ENCODE data around the gene CENPE.

DNA sequence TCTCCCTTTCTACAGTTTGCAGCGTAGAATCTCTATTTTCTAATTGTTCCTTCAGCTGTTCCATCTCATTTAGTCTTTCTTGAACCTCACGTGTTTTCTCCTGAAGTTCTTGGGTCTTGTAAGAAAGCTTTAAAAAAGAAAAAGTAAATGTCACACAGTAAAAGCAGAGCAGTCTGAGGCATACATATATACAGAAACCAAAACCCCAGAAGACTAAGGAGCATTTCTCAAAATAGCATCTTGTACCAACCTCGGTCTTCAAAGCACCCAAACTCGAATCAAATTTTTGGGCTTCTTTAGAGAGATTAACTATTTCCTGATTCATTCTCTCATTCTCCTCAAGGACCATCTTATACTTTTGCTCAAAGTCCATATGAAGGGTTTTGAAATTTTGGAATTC lies 39.4 kb downstream of the CENPE start:
- TF ChIP-seq CTCF (conservative IDR thresholded peaks at IDR 0.05 in 1 of 2, IDR thresholded peaks at IDR 0.05 in 1 of 2; ENCODE audit: extremely low read depth in 1 of 2, insufficient read depth in 1 of 2, low read depth in 1 of 2, low read length in 2 of 2), result no peak
- TF ChIP-seq EZH2 (IDR thresholded peaks at IDR 0.05; ENCODE audit: borderline replicate concordance, low read length), result no peak
